HepG2 (cell line): Measurements from ENCODE around the gene E2F1. TPM values are rescaled to one million over a fixed set of nuclear protein-coding genes. Genes with fewer than 3 reads are reported as not detected.

ENCODE experiments used
- ARHGAP35 ChIP-seq: sonication (generic); formaldehyde crosslinking; IDR thresholded peaks from 2 replicates; pipeline ENCODE4 v1.9.0; 2022; ENCODE audit warnings: mild to moderate bottlenecking, inconsistent platforms, moderate library complexity, missing genetic modification reagents, borderline replicate concordance
- IRF2 ChIP-seq: IDR thresholded peaks from 2 replicates; pipeline ENCODE4 v1.6.1; 2018; ENCODE audit warnings: missing genetic modification reagents, missing compliant biosample characterization
- ISX ChIP-seq: sonication (generic); formaldehyde crosslinking; conservative IDR thresholded peaks from 2 replicates; pipeline ENCODE4 v1.5.0; 2020; ENCODE audit warnings: missing genetic modification reagents
- MED8 ChIP-seq: sonication (generic); formaldehyde crosslinking; IDR thresholded peaks from 2 replicates; pipeline ENCODE4 v1.8.1; 2023; ENCODE audit warnings: mild to moderate bottlenecking, missing genetic modification reagents; ENCODE audit not compliant: insufficient replicate concordance
- NBN ChIP-seq: fragments of 450-650 bp; conservative IDR thresholded peaks from 2 replicates; pipeline ENCODE4 v1.6.1; 2017
- NONO ChIP-seq, 2 experiments: fragments of 450-650 bp in 1 of 2; sonication (generic) in 1 of 2; formaldehyde crosslinking in 1 of 2; IDR thresholded peaks in 1 of 2; conservative IDR thresholded peaks in 1 of 2; 2 replicates each; pipeline versions ENCODE4 v1.6.1 to v1.8.0; 2017 to 2022; ENCODE audit warnings: mild to moderate bottlenecking in 1 of 2, missing genetic modification reagents in 1 of 2, moderate library complexity in 1 of 2
- PRDM10 ChIP-seq: sonication (generic); formaldehyde crosslinking; IDR thresholded peaks from 2 replicates; pipeline ENCODE4 v1.4.0; 2020; ENCODE audit warnings: low read depth, missing genetic modification reagents
- ZNF142 ChIP-seq: sonication (generic); formaldehyde crosslinking; IDR thresholded peaks from 2 replicates; pipeline ENCODE4 v1.4.0; 2020; ENCODE audit warnings: missing genetic modification reagents
- ZNF275 ChIP-seq: sonication (generic); formaldehyde crosslinking; IDR thresholded peaks from 2 replicates; pipeline ENCODE4 v1.8.0; 2022; ENCODE audit warnings: missing genetic modification reagents, mild to moderate bottlenecking, inconsistent platforms, borderline replicate concordance
- ZNF33A ChIP-seq: sonication (generic); formaldehyde crosslinking; IDR thresholded peaks from 2 replicates; pipeline ENCODE4 v1.5.1; 2020; ENCODE audit warnings: missing genetic modification reagents, mild to moderate bottlenecking, moderate library complexity, borderline replicate concordance
- polyA plus RNA-seq, 8 experiments: library from polyadenylated mRNA; depleted of rRNA in 3 of 8; stranded (reverse) in 7 of 8; unstranded in 1 of 8; fragments of >200 nt; fragmentation: Illumina TruSeq in 4 of 8; extraction: Trizol in 4 of 8; gene quantifications; 2 replicates each; pipeline versions ENCODE4 v1.2.1 to v1.2.3, GENCODE V29; 2011 to 2016; ENCODE audit warnings: low read depth in 4 of 8, missing spikeins in 1 of 8, mixed read lengths in 1 of 8; ENCODE audit not compliant: insufficient read depth in 1 of 8
- total RNA-seq, 5 experiments: library from RNA; depleted of rRNA; stranded (reverse); fragments of >200 nt; fragmentation: Illumina TruSeq; extraction: Trizol; gene quantifications; 2 replicates each; pipeline ENCODE4 v1.2.3, GENCODE V29; 2016; ENCODE audit warnings: low read depth in 1 of 5
- TF ChIP-seq, protein P1 (sequence below): sonication (generic); formaldehyde crosslinking; IDR thresholded peaks from 2 replicates; pipeline ENCODE4 v1.5.1; 2020; ENCODE audit warnings: mild to moderate bottlenecking, missing genetic modification reagents, borderline replicate concordance
- TF ChIP-seq, protein P2 (sequence below): sonication (generic); formaldehyde crosslinking; IDR thresholded peaks from 2 replicates; pipeline ENCODE4 v1.9.0; 2021; ENCODE audit warnings: missing genetic modification reagents, borderline replicate concordance

Gene E2F1
- total and polyA plus RNA-seq, 2 of the 13 experiments (the other 11 are each of a cell fraction or from before 2014, with no cell fraction given) = 25.5 to 39.4 TPM

DNA sequence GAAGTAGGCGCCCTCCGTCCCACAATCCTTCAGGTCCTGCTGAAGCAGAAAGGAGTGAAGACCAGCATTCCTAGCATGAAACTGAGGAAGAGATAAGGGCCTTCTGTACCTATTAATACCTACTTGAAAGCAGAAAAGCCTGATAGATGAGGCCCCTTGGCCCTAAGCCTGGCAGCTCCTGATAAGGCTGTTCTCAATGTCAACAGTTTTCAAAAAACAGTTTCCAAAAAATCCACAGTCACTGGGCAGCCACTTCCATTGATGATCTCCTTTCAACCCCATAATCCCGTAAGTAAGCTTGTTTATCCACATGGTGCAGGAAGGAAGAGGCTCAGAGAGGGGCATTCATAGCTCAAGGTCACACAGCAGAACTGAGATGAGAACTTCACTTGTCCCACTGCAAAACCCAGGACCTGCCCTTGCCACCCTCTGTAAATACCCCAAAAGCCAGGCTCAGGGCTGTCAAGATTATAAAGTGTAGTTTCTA, 2.8 kb upstream of the E2F1 start (continued):
- TF ChIP-seq, protein P1, sequence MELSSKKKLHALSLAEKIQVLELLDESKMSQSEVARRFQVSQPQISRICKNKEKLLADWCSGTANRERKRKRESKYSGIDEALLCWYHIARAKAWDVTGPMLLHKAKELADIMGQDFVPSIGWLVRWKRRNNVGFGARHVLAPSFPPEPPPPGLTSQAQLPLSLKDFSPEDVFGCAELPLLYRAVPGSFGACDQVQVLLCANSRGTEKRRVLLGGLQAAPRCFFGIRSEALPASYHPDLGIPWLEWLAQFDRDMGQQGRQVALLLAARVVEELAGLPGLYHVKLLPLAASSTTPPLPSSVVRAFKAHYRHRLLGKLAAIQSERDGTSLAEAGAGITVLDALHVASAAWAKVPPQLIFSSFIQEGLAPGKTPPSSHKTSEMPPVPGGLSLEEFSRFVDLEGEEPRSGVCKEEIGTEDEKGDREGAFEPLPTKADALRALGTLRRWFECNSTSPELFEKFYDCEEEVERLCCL (CRISPR knock-in tag) = no peak
- TF ChIP-seq MED8 (no peak), ARHGAP35 (CRISPR knock-in tag) (no peak), ZNF33A (CRISPR knock-in tag) (no peak), ZNF142 (CRISPR knock-in tag) (peak; percentile 75; the same call in 1 of the 2 replicates), PRDM10 (CRISPR knock-in tag) (peak; percentile 9; the same call in 1 of the 2 replicates), ISX (no peak), ZNF275 (CRISPR knock-in tag) (0 out of 2 replicates have a peak, but pooled peaks have one; percentile 53), IRF2 (CRISPR knock-in tag) (no peak), NBN (no peak), NONO (IDR thresholded peaks at IDR 0.05) (no peak), NONO (CRISPR knock-in tag; conservative IDR thresholded peaks at IDR 0.05) (no peak)
- TF ChIP-seq, protein P2, sequence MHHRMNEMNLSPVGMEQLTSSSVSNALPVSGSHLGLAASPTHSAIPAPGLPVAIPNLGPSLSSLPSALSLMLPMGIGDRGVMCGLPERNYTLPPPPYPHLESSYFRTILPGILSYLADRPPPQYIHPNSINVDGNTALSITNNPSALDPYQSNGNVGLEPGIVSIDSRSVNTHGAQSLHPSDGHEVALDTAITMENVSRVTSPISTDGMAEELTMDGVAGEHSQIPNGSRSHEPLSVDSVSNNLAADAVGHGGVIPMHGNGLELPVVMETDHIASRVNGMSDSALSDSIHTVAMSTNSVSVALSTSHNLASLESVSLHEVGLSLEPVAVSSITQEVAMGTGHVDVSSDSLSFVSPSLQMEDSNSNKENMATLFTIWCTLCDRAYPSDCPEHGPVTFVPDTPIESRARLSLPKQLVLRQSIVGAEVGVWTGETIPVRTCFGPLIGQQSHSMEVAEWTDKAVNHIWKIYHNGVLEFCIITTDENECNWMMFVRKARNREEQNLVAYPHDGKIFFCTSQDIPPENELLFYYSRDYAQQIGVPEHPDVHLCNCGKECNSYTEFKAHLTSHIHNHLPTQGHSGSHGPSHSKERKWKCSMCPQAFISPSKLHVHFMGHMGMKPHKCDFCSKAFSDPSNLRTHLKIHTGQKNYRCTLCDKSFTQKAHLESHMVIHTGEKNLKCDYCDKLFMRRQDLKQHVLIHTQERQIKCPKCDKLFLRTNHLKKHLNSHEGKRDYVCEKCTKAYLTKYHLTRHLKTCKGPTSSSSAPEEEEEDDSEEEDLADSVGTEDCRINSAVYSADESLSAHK (CRISPR knock-in tag) = no peak
